Measurements from ENCODE around the gene ROR1.

Gene ROR1

GRCh38 chr1:64162804-64163203 is 389.0 kb downstream of the ROR1 start:
- no peak for TF ChIP-seq CTCF (IDR thresholded peaks at IDR 0.05; ENCODE audit: insufficient read depth, low read length, poor library complexity, severe bottlenecking)
- no peaks in the 10 kb centered on the region for H3K36me3 ChIP-seq (ENCODE audit: control insufficient read depth, insufficient read depth, low read length)
- no peak for DNase-seq (ENCODE audit: extremely low read depth, insufficient read length)
- H3K27me3 ChIP-seq (replicated peaks; ENCODE audit: control insufficient read depth, insufficient read depth, low read length), result no peaks in the 10 kb centered on the region; the same call in none of the 2 replicates
- no peak overlapping the region for H3K4me3 ChIP-seq (replicated peaks; ENCODE audit: low read depth, low read length)

- no peak for DNase-seq (ENCODE audit: extremely low read depth, insufficient read length)
- H3K36me3 ChIP-seq (ENCODE audit: control insufficient read depth, insufficient read depth, low read length), result no peaks in the 10 kb centered on the region
- H3K4me3 ChIP-seq (replicated peaks; ENCODE audit: low read depth, low read length), result no peak overlapping the region
- no peak for TF ChIP-seq CTCF (IDR thresholded peaks at IDR 0.05; ENCODE audit: insufficient read depth, low read length, poor library complexity, severe bottlenecking)
- no peaks in the 10 kb centered on the region; the same call in none of the 2 replicates for H3K27me3 ChIP-seq (replicated peaks; ENCODE audit: control insufficient read depth, insufficient read depth, low read length)
Observed at GRCh38 chr1:64163431-64163830, 389.6 kb downstream of the ROR1 start.

GRCh38 chr1:64163970-64164369 is 390.2 kb downstream of the ROR1 start:
- Histone ChIP-seq H3K4me3 (replicated peaks; ENCODE audit: low read depth, low read length) (no peak overlapping the region), H3K36me3 (ENCODE audit: control insufficient read depth, insufficient read depth, low read length) (no peaks in the 10 kb centered on the region), H3K27me3 (replicated peaks; ENCODE audit: control insufficient read depth, insufficient read depth, low read length) (no peaks in the 10 kb centered on the region; the same call in none of the 2 replicates)
- DNase-seq (ENCODE audit: extremely low read depth, insufficient read length), result no peak
- no peak for TF ChIP-seq CTCF (IDR thresholded peaks at IDR 0.05; ENCODE audit: insufficient read depth, low read length, poor library complexity, severe bottlenecking)

- Histone ChIP-seq H3K4me3 (replicated peaks; ENCODE audit: low read depth, low read length) (no peak overlapping the region), H3K27me3 (replicated peaks; ENCODE audit: control insufficient read depth, insufficient read depth, low read length) (no peaks in the 10 kb centered on the region; the same call in none of the 2 replicates), H3K36me3 (ENCODE audit: control insufficient read depth, insufficient read depth, low read length) (no peaks in the 10 kb centered on the region)
- TF ChIP-seq CTCF (IDR thresholded peaks at IDR 0.05; ENCODE audit: insufficient read depth, low read length, poor library complexity, severe bottlenecking), result no peak
- no peak for DNase-seq (ENCODE audit: extremely low read depth, insufficient read length)
Observed at GRCh38 chr1:64166629-64167028, 392.8 kb downstream of the ROR1 start.

GRCh38 chr1:64167176-64167575 is 393.4 kb downstream of the ROR1 start:
- no peaks in the 10 kb centered on the region for H3K36me3 ChIP-seq (ENCODE audit: control insufficient read depth, insufficient read depth, low read length)
- no peak for TF ChIP-seq CTCF (IDR thresholded peaks at IDR 0.05; ENCODE audit: insufficient read depth, low read length, poor library complexity, severe bottlenecking)
- H3K27me3 ChIP-seq (replicated peaks; ENCODE audit: control insufficient read depth, insufficient read depth, low read length), result no peaks in the 10 kb centered on the region; the same call in none of the 2 replicates
- DNase-seq (ENCODE audit: extremely low read depth, insufficient read length), result no peak
- no peak overlapping the region for H3K4me3 ChIP-seq (replicated peaks; ENCODE audit: low read depth, low read length)

- Histone ChIP-seq H3K36me3 (ENCODE audit: control insufficient read depth, insufficient read depth, low read length) (no peaks in the 10 kb centered on the region), H3K4me3 (replicated peaks; ENCODE audit: low read depth, low read length) (no peak overlapping the region), H3K27me3 (replicated peaks; ENCODE audit: control insufficient read depth, insufficient read depth, low read length) (no peaks in the 10 kb centered on the region)
- no peak for TF ChIP-seq CTCF (IDR thresholded peaks at IDR 0.05; ENCODE audit: insufficient read depth, low read length, poor library complexity, severe bottlenecking)
- no peak for DNase-seq (ENCODE audit: extremely low read depth, insufficient read length)
Observed at GRCh38 chr1:64171246-64171645, 397.4 kb downstream of the ROR1 start.

Measured in GM06990 (cell line).